Non-pigmented ciliary epithelial cell (primary cell): ENCODE results near the gene INTS2.
"Not testable (repeated sequence)": the region's sequence is repeated elsewhere in the genome, so short reads cannot be mapped to it uniquely, and the experiment has no call there.

Experiments used
- DNase-seq: peaks from one replicate; pipeline ENCODE4 v3.0.0-alpha.2; 2010; ENCODE audit warnings: low read depth

INTS2 gene

DNA sequence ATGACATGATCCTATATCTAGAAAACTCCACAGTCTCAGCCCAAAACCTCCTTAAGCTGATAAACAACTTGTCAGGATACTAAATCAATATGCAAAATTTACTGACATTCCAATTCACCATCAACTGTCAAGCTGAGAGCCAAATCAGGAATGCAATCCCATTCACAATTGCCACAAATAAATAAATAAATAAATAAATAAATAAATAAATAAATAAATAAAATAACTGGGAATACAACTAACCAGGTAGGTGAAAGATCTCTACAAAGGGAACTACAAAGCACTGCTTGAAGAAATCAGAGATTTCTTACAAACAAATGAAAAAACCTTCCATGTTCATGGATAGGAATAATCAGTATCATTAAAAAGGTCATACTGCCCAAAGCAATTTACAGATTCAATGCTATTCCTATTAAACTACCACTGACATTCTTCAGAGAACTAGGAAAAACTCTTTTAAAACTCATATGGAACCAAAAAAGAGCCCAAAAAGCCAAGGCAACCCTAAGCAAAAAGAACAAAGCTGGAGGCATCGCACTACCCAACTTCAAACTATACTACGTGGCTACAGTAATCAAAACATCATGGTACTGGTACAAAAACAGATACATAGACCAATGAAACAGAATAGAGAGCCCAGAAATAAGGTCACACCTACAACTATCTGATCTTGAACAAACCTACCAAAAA lies 102.2 kb downstream of the INTS2 start:
- DNase-seq = no peak

DNA sequence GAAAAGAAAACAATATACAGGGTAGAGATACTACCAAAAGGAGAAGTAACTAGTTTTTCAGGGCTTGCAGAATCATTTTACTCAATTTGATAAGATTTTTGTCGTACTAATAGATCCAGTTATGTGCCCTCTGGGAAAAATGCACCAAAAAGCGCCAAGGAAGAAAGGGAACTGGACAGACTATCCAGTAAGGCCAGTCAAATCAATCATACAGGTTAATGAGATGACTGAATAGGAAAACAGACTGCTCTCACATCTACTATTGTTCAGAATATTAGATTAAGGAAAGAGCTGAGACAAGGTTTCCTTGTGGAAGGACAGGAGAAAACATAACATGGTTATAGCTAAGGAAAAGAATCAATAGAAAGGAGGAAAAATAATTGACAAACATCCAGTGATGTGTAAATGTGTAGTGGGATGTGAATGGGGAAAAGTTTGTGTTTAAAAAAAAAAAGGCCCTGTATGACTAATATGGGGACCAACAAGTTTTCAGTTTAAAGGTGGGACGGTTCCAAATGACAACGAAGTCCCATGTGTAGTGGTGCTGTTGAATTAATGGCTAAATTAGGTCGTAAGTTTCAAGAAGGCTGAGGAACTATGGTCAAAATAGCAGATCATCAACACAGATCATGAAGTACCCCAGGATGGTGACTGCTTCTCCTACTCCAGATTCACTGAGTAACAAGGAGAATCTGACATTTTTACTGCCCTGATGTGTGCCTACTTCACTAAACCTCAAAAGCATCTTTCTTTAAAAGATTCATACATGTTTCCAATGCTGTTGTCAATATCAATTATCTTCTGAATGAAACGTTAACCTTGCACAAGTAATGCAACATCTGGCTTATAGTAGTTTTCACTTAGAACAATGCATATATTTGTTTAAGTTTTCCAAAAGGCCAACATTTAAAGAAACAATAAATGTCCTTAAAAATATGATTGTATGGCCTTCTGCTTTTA lies 105.2 kb downstream of the INTS2 start:
- no peak for DNase-seq

DNA sequence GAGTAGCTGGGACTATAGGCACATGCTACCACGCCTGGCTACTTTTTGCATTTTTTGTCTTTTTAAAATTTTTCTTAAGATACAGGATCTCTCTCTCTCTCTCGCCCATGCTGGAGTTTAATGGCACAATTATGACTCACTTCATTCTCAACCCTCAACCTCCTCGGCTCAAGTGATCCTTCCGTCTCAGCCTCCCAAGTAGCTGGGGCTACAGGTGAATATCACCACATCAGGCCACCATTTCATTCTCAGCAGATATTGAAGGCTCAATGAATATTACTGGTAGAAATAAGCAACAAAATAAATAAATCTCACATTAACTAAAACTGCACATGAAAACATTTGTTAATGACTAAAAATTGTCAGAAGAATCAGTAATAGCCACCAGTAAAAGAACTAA lies 106.1 kb downstream of the INTS2 start:
- DNase-seq = no peak

DNA sequence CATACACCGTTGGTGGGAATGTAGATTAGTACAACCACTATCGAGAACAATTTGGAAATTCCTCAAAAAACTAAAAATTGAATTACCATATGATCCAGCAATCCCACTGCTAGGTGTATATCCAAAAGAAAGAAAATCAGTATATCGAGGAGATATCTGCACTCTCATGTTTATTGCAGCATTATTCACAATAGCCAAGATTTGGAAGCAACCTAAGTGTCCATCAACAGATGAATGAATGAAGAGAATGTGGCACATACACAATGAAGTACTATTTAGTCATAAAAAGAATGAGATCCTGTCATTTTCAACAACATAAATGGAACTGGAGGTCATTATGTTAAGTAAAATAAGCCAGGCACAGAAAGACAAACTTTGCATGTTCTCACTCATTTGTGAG lies 108.5 kb downstream of the INTS2 start:
- not testable (repeated sequence) for DNase-seq

DNA sequence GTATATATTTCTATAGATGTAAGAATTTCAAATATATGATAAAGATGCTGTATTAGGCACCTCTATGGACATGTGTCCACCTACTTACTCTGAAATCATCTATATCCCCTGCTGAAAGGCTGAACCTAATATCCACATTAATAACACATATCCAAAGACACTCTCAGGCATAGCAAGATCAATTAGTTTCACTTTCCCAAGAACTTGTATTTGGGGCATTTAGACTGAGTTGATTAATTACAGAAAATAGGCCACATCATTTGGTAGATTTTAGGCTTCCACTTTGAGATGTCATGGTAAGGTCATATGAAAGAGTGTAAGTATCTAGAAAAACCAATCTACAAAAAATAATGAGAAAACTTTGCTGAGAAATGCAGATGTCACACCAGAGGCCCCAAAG lies 109.6 kb downstream of the INTS2 start:
- no peak for DNase-seq

DNA sequence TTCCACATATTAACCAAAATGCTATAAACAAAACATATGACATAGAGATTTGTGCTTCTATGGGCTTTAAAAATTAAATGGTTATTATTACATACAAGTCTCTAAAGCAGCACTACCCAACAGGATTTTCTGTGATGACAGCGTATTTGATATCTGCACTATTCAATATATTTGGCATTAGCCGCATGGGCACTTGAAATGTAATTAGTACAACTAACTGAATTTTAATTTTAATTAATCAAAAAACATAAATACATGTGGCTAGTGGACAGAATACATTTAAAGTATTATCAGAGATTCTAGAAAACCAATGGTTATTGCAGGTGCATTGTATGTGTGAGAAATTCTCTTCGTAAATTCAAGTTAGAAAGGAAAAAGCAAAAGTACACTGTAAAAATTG lies 110.3 kb downstream of the INTS2 start:
- DNase-seq = no peak

DNA sequence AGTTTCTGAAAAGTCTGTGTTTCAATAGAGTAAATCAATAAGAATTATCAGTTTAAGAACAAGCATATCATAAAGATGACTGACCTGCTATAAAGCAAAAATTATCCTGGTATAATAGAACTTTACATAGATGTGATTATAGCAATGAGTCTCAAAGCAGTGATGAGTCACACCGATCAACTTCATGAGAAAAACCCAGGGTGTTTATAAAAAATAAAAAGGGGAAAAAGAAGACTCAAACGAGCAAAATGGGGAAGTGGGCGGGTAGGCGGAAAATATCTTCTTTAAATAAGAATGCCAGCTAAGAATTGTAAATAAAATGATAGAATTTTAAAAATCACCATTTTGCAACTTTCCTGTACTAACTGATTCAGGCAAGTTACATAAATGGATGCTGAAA lies 111.2 kb downstream of the INTS2 start:
- no peak for DNase-seq

DNA sequence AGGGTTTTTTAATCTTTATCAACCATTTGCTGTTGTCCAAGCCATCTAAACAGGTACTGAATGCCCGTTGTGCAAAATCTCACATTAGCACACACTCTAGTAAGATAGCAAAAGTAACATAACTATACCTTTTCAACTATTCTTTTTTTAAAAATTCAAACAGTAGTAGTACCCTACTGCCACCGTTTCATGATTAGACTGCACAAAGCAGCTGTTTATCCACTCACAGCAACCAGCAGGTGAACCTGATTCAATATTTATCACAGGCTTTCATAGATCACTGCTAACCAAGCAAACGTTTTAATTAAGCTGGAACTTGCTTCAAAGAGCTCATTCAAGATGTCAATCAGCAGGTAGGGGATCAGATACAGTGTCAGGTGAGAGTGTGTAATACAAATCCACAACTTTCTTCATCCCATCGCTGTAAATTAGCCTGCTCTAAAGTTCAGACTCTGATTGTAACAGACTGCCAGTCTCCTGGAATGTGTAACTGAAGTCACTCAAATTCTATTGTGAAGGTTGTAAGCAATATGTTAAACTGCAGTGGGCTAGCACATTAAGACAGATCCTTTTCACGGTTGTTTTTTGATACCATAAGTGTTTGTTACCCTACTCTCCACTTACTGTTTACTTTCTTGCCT lies 111.8 kb downstream of the INTS2 start:
- no peak for DNase-seq
